Measurements from ENCODE around the gene C17orf113. TPM values are rescaled to one million over a fixed set of nuclear protein-coding genes. Genes with fewer than 3 reads are reported as not detected.

The C17orf113 gene
- total and polyA plus RNA-seq, 2 of the 13 experiments (the other 11 are each of a cell fraction or from before 2014, with no cell fraction given) = 0.87 to 1.1 TPM

DNA sequence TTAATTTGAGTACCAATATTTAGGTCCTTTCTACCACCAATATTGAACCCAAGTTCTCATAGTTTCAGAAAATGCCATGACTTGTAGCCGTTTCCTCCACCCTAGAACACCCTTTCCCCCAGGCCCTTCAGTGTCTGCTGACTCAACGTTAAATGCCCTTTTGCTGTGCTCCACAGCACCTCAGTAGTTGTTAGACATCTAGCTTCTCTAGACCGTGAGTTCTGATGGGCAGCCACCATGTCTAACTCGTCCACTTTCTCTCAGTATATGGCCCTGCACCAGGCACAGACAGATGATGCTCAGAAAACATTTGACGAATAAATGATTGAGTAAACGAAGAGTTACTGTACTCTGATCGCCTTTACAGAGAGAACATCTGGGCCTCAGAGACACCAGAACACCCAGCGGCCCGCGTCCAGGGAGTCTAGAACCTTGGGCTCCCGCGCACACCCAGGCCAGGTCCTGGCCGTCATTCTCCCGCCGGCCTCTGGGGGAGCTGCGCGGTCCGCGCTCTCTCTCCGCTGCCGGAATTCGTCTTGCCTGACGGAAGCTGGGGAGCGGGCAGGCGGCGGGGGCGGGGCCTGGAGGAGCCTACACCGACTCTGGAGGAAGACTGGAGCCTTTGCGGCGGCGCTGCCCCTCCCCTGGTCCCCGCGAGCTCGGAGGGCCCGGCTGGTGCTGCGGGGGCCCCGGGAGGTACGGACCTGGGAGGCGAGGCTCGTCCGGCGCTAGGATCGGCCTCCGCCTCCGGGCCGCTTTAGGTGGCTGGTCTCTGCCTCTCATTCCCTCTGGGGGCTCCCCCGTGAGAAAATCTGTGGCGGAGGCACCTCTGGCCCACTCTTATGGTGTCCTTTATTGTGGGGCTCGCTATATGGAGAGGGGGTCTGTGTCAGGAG, 30.6 kb downstream of the C17orf113 start, which contains the start of gene NKIRAS2 (continued):
- TF ChIP-seq ZNF687 (CRISPR knock-in tag; IDR thresholded peaks at IDR 0.05) (peak; percentile 90), ZNF572 (CRISPR knock-in tag; IDR thresholded peaks at IDR 0.05) (peak; percentile 29; the same call in 1 of the 2 replicates), SAP130 (CRISPR knock-in tag; IDR thresholded peaks at IDR 0.05; ENCODE audit: low read depth) (peak; percentile 98), ZNF724P (CRISPR knock-in tag; IDR thresholded peaks at IDR 0.05; ENCODE audit: borderline replicate concordance) (no peak), RBAK (CRISPR knock-in tag; IDR thresholded peaks at IDR 0.05) (no peak), MTF1 (CRISPR knock-in tag; IDR thresholded peaks at IDR 0.05) (no peak), PHF20 (CRISPR knock-in tag; IDR thresholded peaks at IDR 0.05) (peak; percentile 98), ZNF121 (CRISPR knock-in tag; IDR thresholded peaks at IDR 0.05) (0 out of 2 replicates have a peak, but pooled peaks have one; percentile 64), ZSCAN20 (CRISPR knock-in tag; IDR thresholded peaks at IDR 0.05; ENCODE audit: borderline replicate concordance) (no peak; the same call in 1 of the 2 replicates), ZNF891 (CRISPR knock-in tag; IDR thresholded peaks at IDR 0.05) (peak; percentile 81), HOXA3 (CRISPR knock-in tag; IDR thresholded peaks at IDR 0.05) (peak; percentile 98), ZNF20 (CRISPR knock-in tag; IDR thresholded peaks at IDR 0.05) (no peak), MEIS2 (CRISPR knock-in tag; IDR thresholded peaks at IDR 0.05) (peak; percentile 91; the same call in 1 of the 2 replicates), ZNF552 (CRISPR knock-in tag; IDR thresholded peaks at IDR 0.05; ENCODE audit: borderline replicate concordance) (peak; percentile 84; the same call in 1 of the 2 replicates), TOPORS (CRISPR knock-in tag; IDR thresholded peaks at IDR 0.05) (no peak), ATF1 (CRISPR knock-in tag; IDR thresholded peaks at IDR 0.05) (0 out of 2 replicates have a peak, but pooled peaks have one; percentile 44), SP1 (IDR thresholded peaks at IDR 0.05) (no peak), SP1 (CRISPR knock-in tag; IDR thresholded peaks at IDR 0.05) (no peak; the same call in 1 of the 2 replicates), CBX2 (IDR thresholded peaks at IDR 0.05; ENCODE audit: low read depth, low read length) (no peak), CBX2 (CRISPR knock-in tag; IDR thresholded peaks at IDR 0.05; ENCODE audit: low read depth) (no peak), PITX1 (CRISPR knock-in tag; IDR thresholded peaks at IDR 0.05) (peak; percentile 83; the same call in 1 of the 2 replicates), TEF (CRISPR knock-in tag; IDR thresholded peaks at IDR 0.05) (no peak), PHF21A (CRISPR knock-in tag; IDR thresholded peaks at IDR 0.05) (peak; percentile 71; the same call in 1 of the 2 replicates), MTA3 (CRISPR knock-in tag; IDR thresholded peaks at IDR 0.05) (no peak), ZNF317 (CRISPR knock-in tag; IDR thresholded peaks at IDR 0.05) (peak; percentile 72), ZNF7 (CRISPR knock-in tag; IDR thresholded peaks at IDR 0.05) (no peak), HDAC6 (IDR thresholded peaks at IDR 0.05; ENCODE audit: low read depth, low read length) (no peak), HNRNPK (IDR thresholded peaks at IDR 0.05; ENCODE audit: low read depth, low read length, poor library complexity, severe bottlenecking) (no peak)

Data from HepG2 (cell line).